HT1080 (cell line): ENCODE measurements around the gene BMP7. TPM values are rescaled to one million over a fixed set of nuclear protein-coding genes. Genes with fewer than 3 reads are reported as not detected.

Experiments
- DNase-seq: peaks from one replicate; pipeline ENCODE4 v3.0.0-alpha.2; 2015; ENCODE audit warnings: low read depth
- small RNA-seq: library from RNA; depleted of rRNA; stranded (forward); fragments of <200 nt; gene quantifications from one replicate; pipeline ENCODE3, GENCODE V24; 2014
- total RNA-seq: library from RNA; depleted of rRNA; stranded (reverse); fragments of >200 nt; shearing (Covaris generic); gene quantifications from 2 replicates; pipeline ENCODE4 v1.2.3, GENCODE V29; 2014; rRNA removed

The BMP7 gene
- total RNA-seq, 1 experiment from 2014 or later, result 0.03 TPM

GRCh38 chr20:57130160-57130772 is 136.2 kb downstream of the BMP7 start:
- DNase-seq, result no peak

GRCh38 chr20:57129303-57129702 is 137.1 kb downstream of the BMP7 start:
- no peak for DNase-seq

GRCh38 chr20:57128044-57128757 is 138.2 kb downstream of the BMP7 start:
- DNase-seq, result no peak

GRCh38 chr20:57126481-57127092 is 139.9 kb downstream of the BMP7 start:
- DNase-seq, result no peak

GRCh38 chr20:57124800-57125517 is 141.5 kb downstream of the BMP7 start:
- peak; percentile 12 for DNase-seq

GRCh38 chr20:57124366-57124765 is 142.1 kb downstream of the BMP7 start:
- no peak for DNase-seq

GRCh38 chr20:57123504-57123903 is 142.9 kb downstream of the BMP7 start:
- DNase-seq, result no peak

- DNase-seq, result no peak
Observed at GRCh38 chr20:57122536-57123489, 143.6 kb downstream of the BMP7 start.

GRCh38 chr20:57118964-57119363 is 147.5 kb downstream of the BMP7 start:
- no peak for DNase-seq

Small RNAs within 50 kb of the gene (small RNA-seq; reads per million reads assigned to genes)
- gene RF00019, result not detected

Other genes starting within 250 kb of the BMP7 start
- gene SPO11, start 63.2 kb upstream of the BMP7 start, total RNA-seq, result not detected in 2 replicates
- 53.3 and 60.9 TPM in 2 replicates for gene RAE1, start 84.6 kb upstream of the BMP7 start, total RNA-seq
- gene RBM38, start 124.8 kb upstream of the BMP7 start, total RNA-seq, result 16.9 and 23.9 TPM in 2 replicates